ENCODE data around the gene BCL11A.

The BCL11A gene

DNA sequence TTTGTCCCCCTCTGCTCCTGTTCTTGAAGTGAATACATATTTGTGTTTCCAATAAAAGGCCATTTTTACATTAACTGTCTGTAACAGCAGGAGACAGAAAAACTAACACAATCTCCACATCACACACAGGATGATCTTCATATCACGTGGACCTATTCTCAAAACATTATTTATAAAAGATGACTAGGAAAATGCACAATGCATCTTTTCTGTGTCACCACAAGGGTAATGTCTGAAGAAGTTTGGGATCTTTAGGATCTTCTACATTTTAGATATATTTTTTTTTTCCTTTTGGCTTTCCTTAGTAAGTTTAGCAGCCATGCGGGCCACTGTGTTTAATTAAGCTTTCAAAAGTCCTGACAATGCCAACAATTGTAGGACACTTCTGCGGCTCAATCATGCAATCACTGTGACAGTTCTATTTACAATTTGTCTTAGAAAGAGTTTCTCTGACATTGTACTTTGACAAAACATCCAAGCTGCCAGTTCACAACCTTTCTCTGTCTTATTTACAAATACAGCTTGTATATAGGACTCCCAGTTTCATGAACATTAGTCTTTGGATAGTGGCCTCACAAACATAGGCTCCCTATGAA is 12.3 kb downstream of the BCL11A start:
- no peak for FAIRE-seq

DNA sequence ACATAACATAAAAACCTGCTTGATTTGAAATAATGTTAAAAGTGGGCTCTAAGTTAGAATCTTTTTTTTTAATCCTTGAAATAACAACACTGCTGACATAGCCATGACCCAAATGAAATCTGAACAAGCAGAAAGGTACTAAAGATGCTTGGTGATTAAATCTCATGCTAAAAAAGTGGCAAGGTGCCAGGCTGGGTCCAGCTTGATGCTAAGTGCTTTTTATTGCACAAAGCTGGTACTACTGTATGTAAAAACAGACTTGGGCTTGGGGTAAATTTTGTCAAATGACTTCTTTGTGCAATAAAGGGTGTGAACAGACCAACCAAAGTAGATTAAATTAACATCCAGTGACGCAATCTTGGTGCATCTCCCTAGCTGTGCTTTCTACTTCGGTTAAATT is 13.4 kb downstream of the BCL11A start:
- no peak for FAIRE-seq

DNA sequence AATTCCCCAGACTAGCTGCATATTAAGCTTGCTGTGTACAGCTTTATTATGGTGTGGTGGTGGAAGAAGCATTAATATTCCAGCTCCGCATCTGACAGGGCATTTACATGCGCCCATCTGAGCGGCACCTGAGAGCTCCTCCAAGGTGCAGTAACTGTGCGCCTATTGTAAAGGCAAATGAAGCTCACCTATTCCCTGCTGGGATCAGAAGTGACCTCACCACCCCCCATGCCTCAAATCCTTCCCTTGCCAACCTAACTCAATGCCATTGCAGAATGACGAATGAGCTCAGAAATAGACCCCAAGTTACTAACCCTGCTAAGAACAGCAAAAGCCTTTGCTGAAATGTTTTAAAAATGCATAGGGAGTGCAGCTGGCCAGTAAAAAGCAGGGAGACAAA is 14.3 kb downstream of the BCL11A start:
- FAIRE-seq, result no peak

DNA sequence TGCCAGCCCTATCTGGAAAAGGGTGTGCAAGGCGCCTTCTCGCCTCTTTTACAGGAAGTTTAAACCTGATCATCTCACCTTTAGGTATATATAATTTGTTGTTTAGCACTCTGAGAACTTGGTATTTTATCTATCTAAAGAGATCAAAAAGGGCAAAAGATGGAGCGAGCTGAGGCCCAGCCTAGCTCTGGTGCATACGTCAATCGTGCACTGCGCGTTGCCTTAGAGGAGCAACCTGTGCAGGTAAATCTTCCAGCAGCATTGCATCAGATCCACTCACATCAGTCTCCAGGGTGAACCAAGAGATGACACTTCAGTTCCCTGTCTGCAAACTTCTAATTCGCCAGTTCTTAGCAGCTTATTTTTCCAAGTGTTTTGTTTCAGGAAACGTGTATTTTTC is 15.4 kb downstream of the BCL11A start:
- no peak for FAIRE-seq

DNA sequence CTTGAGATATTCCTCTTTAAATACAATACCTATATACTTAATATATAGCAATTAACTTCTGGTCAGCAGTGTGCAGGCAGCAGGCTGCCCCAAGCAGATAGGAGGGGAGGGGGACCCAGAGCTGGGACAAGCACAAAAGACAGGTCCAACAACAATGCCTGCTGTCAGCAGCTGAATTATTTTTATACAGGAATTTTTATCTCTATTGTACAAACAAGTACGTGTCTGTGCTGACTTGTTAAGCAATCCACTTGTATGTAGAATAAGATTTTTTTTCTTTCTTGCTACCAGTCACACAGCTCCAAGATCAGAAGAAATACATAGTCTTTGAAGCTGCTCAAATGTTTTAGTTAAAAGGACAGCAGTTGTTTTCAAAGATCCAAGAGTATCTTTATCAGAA is 16.7 kb downstream of the BCL11A start:
- FAIRE-seq, result no peak

DNA sequence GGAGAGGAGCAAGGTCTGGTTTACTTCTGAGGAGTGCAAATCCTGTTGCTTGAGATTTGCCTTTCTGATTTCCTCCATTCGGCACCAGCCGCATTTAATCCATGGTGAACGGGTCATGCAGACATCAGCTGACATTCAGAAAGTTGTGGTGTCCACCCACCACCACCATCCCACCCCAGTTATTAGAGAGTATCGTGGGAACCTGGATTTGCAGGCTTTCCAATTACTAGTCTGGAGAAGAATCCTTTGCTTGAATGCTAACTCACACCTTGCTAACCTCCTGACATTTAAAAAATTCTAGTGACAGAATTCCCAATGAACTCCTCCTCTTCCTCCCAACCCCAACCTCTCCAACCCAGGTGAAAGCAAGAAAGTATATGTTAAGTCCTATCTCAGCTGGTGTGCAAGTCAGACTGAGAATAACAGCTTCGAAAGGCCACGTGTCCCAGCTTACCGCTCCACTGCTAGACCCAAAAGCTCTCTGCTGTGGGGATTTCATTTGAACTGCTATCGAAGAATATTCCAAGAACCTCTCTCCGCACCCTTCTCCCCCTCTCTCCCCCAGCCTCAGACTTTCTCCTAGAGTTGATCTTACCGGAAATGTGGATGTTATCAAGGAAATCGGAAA is 17.7 kb downstream of the BCL11A start:
- FAIRE-seq, result no peak

DNA sequence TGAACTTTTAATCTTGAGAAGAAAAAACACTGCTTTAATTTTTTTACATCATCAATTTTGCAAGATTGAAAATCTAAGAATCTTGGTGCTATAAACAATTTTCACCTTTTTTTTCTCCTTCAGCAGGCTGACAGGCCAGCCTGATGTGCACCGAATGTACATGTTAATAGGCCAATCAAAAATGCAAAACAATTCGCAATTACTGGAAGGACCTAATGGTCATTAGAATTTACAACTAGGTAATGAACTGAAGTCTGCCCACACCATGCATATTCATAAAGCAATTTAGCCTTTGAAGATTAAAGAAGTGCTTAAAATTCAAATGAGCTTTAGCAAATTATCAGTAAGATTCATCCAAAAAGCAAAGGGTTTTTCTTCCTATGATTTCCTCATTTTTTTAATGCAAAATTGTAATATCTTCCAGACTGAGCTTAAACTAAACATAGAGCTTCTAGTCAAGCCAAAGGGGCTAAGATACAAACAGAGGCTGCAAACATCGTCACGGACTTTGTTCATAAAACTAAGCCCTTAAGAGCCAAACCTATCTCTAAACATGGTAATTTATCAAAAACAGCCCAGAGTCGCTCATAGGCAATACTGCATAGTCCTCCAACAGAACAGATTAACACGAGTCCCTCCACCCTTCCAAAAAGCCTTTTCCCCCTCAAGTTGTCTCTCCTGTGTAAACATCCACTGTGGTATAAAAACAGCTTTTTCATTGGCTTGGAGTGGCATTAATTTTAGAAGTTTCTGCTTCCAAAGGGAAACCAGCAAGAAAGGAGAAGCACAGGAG is 18.4 kb downstream of the BCL11A start:
- FAIRE-seq, result no peak

DNA sequence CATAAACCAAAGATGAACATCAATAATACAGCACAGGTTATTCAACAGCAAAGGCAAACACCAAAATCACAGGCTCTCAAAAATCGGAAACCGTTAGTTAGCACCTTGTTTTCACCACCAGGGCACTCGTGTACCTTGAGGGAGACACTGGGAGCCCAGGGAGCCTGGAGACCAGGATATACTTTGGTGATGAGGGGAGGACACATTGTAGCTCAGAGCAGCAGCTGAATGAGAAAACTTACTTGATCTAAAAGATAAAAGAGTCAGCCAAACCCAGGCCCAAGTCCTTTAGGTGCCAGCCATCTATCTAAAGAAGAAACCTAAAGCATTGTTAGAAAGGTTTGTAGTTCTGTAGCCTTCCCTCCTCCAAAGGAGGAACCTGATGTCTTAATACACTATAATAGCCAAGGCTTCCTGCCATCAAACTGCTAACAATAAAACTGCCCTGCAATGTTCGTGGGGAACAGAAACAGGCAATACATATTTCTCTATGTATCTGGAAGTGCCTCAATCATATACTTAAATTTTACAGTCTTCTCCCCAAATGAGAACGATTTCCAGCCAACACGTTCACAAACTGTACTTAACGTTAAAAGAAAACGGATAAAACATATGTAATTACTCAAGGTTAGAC is 19.3 kb downstream of the BCL11A start:
- FAIRE-seq, result no peak

DNA sequence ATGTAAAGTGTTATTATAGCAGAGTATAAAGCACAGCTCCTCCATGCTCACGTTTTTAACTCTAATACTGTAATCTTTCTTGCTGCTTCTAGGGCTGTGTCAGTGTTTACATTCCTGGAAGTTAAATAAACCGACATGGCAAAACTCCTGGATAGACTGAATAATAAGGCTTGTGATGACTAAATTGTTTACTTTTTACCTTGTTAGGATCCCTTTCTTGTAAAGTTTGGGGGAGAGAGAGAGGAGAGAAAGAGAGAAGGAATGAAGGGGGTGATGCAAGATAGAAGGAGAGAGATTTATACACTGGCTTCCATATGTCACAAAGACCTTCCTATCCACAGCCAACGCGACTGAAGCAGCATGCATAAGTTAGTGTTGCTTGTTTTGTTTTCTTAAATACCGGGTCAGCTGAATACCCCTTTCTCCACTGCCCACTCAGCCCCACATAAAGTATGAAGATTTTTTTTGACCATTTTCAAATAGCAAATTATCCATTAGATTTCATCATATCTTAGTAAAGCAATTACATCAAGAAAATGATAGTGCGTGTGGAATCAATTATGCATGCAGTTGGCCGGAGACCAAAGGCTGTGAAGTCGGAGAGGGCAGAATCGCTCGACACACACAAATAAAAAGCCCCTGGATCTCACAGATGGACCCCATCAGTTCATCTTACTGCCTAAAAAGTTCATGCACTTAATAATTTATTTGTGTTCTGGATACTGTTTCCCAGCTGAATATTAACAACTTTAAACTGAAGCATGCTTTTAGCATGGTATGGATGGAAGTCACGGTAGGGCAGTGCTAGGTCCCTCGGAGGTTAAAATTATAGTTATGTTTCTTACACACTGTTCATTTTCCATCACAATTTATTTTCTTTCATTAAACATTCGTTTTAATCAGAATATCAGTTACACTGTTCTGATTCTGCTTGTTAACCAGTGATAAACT is 20.1 kb downstream of the BCL11A start:
- no peak for FAIRE-seq

DNA sequence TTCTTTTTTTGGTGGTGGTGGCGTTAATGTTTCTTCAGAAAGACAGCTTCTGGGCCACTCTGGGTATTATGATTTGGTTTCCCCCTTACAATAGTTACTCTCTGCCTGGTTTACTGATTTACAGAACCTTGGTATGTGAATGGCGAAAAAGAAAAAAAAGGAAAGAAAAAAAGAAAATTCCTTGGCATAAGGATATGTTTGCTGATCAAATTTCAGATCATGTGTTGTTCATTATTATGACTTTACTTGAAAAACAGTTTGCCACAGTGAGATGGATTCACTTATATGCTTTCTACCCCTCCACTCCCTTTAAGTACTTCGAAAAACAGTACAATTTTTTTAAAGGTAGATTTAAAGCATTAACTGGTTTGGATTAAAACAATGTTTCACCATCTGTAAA is 21.0 kb downstream of the BCL11A start:
- no peak for FAIRE-seq

DNA sequence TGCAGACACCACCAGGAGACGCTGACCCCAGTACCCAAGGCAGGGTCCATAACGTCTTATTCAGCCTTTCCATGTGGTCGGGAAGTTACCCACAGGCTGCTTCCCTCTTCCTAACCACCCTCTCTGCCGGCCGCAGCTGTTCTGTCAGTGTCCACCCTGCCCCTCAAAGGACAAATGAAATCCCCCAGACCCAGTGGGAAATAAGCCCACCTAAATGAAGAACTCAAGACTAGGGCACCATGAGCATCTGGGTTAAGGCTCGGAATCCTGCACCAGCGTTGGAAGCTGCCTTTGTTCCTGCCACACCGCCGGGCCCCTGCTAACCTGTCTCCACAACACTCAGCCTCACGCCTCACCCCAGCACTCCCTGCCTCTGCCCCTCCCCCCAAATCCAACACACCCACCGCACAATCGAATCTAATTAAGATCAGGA is 21.7 kb downstream of the BCL11A start:
- no peak for FAIRE-seq

DNA sequence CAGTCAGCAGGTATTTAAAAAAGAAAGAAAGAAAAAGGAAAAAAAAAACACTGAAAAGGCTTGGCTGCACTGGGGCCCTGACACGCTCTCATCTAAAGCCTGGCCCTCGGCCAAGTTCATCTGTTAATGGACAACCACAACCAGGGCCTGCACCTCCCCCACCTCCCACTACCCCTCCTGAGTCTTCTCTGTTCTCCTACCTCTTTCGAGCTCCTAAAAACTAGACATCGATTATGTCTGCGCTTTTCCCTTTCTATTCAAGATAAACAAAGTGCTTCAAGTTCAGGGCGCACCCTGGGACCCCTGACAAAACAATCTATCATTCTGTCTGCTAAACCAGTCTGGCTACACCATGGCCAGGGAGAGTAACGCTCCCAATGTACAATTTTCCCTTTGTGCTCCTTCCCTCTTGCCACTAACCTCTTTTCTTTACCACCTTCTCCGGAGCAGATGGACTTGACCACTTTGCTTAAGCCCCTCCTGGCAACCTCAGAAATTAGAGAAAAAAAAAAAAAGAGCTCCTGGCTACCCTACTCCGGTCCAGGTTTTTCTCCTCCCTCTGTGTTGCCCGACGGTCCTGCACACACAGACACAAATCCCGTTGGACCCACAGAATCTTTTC is 22.7 kb downstream of the BCL11A start:
- no peak for FAIRE-seq

DNA sequence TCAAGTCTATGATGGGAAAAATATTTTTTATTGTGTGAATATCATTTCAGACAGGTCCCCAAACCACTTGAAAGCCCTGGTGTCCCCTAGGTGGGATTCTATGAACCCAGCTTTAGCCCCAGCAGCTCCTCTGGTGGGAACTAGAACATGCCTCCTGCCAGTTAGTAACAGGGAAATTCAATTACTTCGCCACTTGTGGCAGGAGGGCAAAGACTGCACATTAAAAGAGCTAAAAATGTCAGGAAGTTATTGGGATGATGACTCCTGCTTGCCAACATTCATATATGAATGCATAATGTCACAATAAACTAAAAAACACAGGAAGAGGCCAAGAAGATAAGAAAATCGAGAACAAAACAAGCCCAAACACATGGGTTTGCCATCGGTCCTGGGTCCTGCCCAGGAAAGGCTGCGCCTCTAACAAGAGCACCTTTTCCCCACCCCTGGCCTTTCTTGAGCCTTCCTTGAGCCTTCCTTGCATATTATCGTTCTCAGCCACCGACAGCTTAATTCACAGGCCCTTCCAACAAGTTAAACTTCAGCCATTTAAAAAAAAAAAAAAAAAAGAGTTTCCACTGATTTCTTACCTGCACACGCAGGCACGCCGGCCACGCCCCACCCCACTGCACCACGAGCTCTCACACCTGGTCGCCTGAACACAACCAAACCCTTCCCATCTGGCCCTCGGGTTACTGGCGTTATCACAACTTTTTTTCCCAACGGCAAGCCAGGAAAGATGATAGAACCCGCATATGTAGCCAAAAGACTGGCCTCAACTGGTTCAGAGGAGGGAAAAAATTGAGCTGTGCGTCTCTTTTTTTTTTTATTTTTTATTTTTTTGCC is 23.4 kb downstream of the BCL11A start:
- no peak for FAIRE-seq

DNA sequence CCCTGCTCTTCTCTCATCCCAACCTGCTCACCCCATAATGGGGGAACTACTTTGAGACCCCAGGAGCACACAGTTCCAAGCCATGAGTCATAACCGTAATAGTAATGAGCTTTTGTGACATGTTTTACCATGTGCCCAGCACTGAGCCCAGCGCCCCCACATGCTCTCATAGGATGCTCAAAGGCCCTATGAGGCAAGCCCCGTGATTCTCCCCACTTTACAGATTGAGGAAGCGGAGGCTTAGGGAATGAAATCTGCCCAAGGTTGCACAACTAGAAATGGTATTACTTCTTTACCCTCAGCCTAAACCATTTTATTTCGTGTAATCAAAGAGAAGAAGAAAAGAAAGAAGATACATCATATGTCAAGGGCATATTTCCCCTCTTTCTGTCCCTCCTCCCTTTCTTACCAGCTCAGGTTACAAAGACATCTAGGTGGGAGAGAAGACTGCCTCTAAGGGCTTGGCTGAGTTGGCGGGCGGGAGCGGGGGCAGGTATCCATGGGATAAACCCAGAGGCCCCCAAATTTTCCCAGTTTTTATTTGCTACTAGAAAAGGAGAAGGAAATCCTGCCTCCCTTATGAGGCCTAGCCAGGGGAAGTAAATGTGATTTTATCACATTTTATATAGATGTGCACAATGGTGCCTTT is 24.2 kb downstream of the BCL11A start:
- no peak for FAIRE-seq

DNA sequence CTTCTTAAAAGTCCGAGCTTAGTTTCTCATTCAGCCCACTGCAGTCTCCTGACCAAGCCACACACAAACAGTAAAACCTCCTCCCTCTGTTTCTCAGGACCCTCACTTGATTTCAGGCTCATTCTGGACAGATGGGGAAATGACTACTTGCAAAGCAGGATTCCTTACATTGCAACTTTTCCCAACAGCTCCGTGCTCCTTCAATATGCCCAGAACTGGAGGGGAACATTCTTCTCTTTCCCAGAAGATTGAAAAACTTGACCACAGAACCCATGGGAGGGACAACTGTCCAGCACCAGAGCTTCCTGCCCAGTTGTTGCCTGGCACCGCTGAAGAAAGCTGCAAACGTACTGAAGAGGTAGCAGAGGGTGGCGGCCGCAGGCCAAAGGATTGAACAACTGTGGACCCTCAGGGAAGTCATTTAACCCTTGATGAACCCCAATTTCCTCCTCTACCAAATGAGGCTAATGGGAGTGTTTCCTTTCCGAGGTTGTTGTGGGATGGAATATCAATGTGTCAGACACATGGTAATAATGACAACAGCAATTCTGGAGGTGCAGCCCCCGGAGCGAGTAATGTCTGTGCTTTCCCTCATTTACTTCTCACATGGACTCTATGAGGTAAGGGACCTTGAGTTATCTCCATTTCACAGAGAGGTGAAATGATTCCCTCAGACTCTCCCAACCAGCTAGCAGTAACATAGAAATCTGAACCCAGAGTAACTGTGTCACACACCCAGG is 25.0 kb downstream of the BCL11A start:
- no peak for FAIRE-seq

DNA sequence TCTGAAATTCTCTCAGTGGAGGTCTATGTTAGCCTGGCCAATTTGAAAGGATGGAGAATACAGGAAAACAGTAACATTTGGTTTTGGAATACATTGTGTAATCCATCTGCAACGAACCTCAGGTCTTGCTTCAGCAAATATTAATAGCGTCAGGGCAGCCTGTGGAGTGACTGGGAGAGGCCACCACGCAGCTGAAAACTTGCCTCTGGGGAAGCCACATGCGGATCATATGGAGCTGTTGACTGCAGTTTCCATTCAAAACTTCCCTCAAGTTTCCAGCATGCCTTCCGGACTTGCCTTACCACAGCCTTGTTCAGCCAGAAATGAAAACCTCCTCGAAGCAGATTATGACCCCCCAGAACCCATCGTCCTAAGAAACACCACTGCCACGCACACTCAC is 25.7 kb downstream of the BCL11A start:
- FAIRE-seq, result no peak

DNA sequence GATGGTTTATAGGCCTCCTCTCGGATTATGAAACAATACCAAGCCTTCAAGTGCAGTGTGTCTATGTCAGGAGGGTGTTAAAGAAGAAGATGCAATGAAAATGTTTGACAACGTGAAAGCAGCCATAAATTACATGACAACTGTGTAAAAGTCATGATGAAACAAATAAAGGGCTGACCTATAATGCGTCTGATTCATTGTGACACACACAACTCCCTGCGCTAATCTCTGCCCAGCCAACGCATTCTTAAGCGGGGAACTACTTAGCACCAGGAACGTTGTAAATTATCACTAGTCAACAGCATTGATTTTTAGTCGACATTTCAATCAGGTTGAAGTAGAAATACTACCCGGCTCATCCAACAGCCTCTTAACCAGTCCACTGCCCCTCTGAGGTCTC is 26.8 kb downstream of the BCL11A start:
- FAIRE-seq, result no peak

DNA sequence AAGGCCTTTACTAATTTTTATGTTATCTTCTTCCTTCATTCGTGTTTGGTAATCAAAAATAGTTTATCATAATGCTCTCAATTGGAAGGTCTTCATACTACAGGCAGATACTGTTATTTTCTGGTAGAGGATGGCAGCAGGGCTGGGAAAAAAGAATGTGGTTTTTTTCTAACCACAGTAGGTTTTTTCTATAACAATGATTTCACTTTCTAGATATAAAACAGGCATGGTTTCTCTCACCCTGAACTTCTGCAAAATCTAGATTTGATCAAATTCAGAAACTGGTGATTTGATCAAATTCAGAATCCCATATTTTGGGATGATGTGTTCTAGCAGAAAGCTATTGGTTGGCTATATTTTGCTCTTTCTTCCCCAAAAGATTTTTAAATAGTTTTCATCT is 27.6 kb downstream of the BCL11A start:
- FAIRE-seq, result no peak

DNA sequence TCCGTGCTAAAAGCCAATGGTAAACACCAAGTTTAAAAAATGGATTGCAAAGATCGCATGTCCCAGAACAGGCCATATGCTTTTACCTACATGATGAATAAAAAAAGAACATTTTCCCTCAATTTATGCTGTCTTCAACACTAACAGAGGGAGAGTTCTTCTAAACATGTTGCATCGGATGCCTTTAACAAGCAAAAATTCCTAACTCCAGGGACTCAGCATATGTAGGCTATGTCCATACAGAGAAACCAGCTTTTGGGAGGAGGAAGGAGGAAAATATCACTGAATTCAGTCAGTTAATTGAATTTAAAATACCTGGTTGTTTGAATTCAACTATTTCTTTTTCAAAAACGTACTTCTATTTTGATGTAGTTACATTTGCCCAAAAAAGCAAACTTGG is 28.6 kb downstream of the BCL11A start:
- no peak for FAIRE-seq

DNA sequence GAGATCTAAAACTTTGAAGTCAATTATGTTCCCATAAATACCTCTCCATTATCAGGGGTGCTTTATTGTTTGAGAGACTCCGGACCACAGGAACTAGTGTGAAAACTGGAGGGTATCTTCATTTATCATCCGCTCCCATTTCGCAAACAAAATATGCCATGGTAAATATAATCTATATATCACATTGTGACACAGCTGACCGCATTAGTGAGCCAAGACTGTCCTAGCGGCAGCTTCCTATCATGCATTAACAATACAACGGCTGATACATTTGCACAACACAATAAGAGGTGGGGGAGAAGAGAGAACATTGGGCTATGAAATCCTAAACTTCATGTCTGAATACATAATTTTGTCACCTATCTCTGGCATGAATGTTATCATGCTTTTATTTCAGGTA is 29.5 kb downstream of the BCL11A start:
- no peak for FAIRE-seq
